HG02678 (cell line): Measurements from ENCODE around the gene MPRIP.
"Not testable (repeated sequence)": the region's sequence is repeated elsewhere in the genome, so short reads cannot be mapped to it uniquely, and the experiment has no call there.

Experiments
- ATAC-seq: cut with Tn5 transposase; IDR thresholded peaks from one replicate; pipeline ENCODE4 v1.9.1; 2021; ENCODE audit warnings: mild to moderate bottlenecking, moderate library complexity; ENCODE audit not compliant: unreplicated experiment

MPRIP gene

GRCh38 chr17:17158506-17158905 is 116.2 kb downstream of the MPRIP start:
- ATAC-seq = not testable (repeated sequence)

- no peak for ATAC-seq
These were observed 117.3 kb downstream of the MPRIP start for GRCh38 chr17:17159571-17159970.

GRCh38 chr17:17161121-17161520 is 118.9 kb downstream of the MPRIP start:
- no peak for ATAC-seq

- no peak for ATAC-seq
These were observed 119.5 kb downstream of the MPRIP start for GRCh38 chr17:17161759-17162158.

- no peak for ATAC-seq
These were observed 121.9 kb downstream of the MPRIP start for GRCh38 chr17:17164156-17164555.

- ATAC-seq = no peak
These were observed 122.4 kb downstream of the MPRIP start for GRCh38 chr17:17164676-17165075.

- no peak for ATAC-seq
These were observed 123.5 kb downstream of the MPRIP start for GRCh38 chr17:17165666-17166308.

- ATAC-seq = no peak
These were observed 124.2 kb downstream of the MPRIP start for GRCh38 chr17:17166446-17166845.

GRCh38 chr17:17167356-17167755 is 125.1 kb downstream of the MPRIP start:
- ATAC-seq = no peak

GRCh38 chr17:17167986-17168385 is 125.7 kb downstream of the MPRIP start:
- no peak for ATAC-seq

- ATAC-seq = no peak
These were observed 126.1 kb downstream of the MPRIP start for GRCh38 chr17:17168401-17168800.

GRCh38 chr17:17169396-17169795 is 127.1 kb downstream of the MPRIP start:
- ATAC-seq = no peak

- no peak for ATAC-seq
These were observed 128.2 kb downstream of the MPRIP start for GRCh38 chr17:17170346-17170985.

- no peak for ATAC-seq
These were observed 128.9 kb downstream of the MPRIP start for GRCh38 chr17:17171186-17171585.

GRCh38 chr17:17172001-17172939 is 130.0 kb downstream of the MPRIP start:
- no peak for ATAC-seq

GRCh38 chr17:17172990-17173389 is 130.7 kb downstream of the MPRIP start:
- ATAC-seq = no peak

GRCh38 chr17:17173921-17174320 is 131.7 kb downstream of the MPRIP start:
- ATAC-seq = no peak

GRCh38 chr17:17175340-17175739 is 133.1 kb downstream of the MPRIP start:
- ATAC-seq = no peak

- no peak for ATAC-seq
These were observed 133.7 kb downstream of the MPRIP start for GRCh38 chr17:17175917-17176316.

- no peak for ATAC-seq
These were observed 134.1 kb downstream of the MPRIP start for GRCh38 chr17:17176341-17176740.

GRCh38 chr17:17177176-17177575 is 134.9 kb downstream of the MPRIP start:
- ATAC-seq = no peak

GRCh38 chr17:17179371-17179827 is 137.1 kb downstream of the MPRIP start:
- ATAC-seq = peak; percentile 55
